Activated CD4-positive, alpha-beta T cell treated with anti-CD3 and anti-CD28 coated beads for 24 hours (primary cell): ENCODE results near the gene STARD9.

Experiments used
- DNase-seq, 2 donors: peaks; one replicate each; pipeline ENCODE4 v3.0.0-alpha.2; 2020; ENCODE audit warnings: low read depth in 2 of 2

Gene STARD9

GRCh38 chr15:42694398-42694797 lies 119.0 kb downstream of the STARD9 start:
- DNase-seq, result no peak

- no peak for DNase-seq
Measured at GRCh38 chr15:42695527-42696071, 120.2 kb downstream of the STARD9 start.

- DNase-seq, result no peak
Measured at GRCh38 chr15:42696626-42697025, 121.2 kb downstream of the STARD9 start.

- DNase-seq, result peak; percentile 28 to 33
Measured at GRCh38 chr15:42704492-42704926, 129.1 kb downstream of the STARD9 start.

GRCh38 chr15:42705336-42705735 lies 129.9 kb downstream of the STARD9 start:
- no peak for DNase-seq

- no peak for DNase-seq
Measured at GRCh38 chr15:42707068-42707467, 131.7 kb downstream of the STARD9 start.

GRCh38 chr15:42707873-42708544 lies 132.6 kb downstream of the STARD9 start:
- DNase-seq, result no peak

- DNase-seq, result no peak
Measured at GRCh38 chr15:42710662-42711061, 135.3 kb downstream of the STARD9 start.

- no peak for DNase-seq
Measured at GRCh38 chr15:42711746-42712145, 136.3 kb downstream of the STARD9 start.

GRCh38 chr15:42712584-42712983 lies 137.2 kb downstream of the STARD9 start:
- no peak for DNase-seq

GRCh38 chr15:42716125-42716524 lies 140.7 kb downstream of the STARD9 start:
- DNase-seq, result no peak

- no peak for DNase-seq
Measured at GRCh38 chr15:42716626-42717025, 141.2 kb downstream of the STARD9 start.

- DNase-seq, result no peak
Measured at GRCh38 chr15:42719043-42719442, 143.6 kb downstream of the STARD9 start.

GRCh38 chr15:42720071-42720470 lies 144.7 kb downstream of the STARD9 start:
- no peak for DNase-seq

GRCh38 chr15:42721016-42721415 lies 145.6 kb downstream of the STARD9 start:
- no peak for DNase-seq

- DNase-seq, result no peak
Measured at GRCh38 chr15:42721916-42722315, 146.5 kb downstream of the STARD9 start.

- DNase-seq, result no peak
Measured at GRCh38 chr15:42723068-42723467, 147.7 kb downstream of the STARD9 start.

- no peak for DNase-seq
Measured at GRCh38 chr15:42724276-42724675, 148.9 kb downstream of the STARD9 start.

- DNase-seq, result no peak
Measured at GRCh38 chr15:42725331-42725903, 150.0 kb downstream of the STARD9 start.

GRCh38 chr15:42726114-42726513 lies 150.7 kb downstream of the STARD9 start:
- DNase-seq, result no peak

GRCh38 chr15:42727750-42728381 lies 152.5 kb downstream of the STARD9 start:
- no peak for DNase-seq

- DNase-seq, result no peak
Measured at GRCh38 chr15:42728560-42728959, 153.2 kb downstream of the STARD9 start.

- no peak for DNase-seq
Measured at GRCh38 chr15:42728972-42729371, 153.6 kb downstream of the STARD9 start.
